OCI-LY7 (cell line): ENCODE measurements around the gene SLC38A4.

Source experiments
- CTCF ChIP-seq: fragments of 200-600 bp; sonication (generic); conservative IDR thresholded peaks from 2 replicates; pipeline ENCODE4 v1.5.1; 2014; ENCODE audit warnings: mild to moderate bottlenecking, antibody characterized with exemption, low read length, moderate library complexity, mixed read lengths
- EZH2phosphoT487 ChIP-seq: fragments of 200-600 bp; sonication (generic); IDR thresholded peaks from 2 replicates; pipeline ENCODE4 v1.6.1; 2018; ENCODE audit warnings: low read depth, borderline replicate concordance, mild to moderate bottlenecking, mixed run types, antibody characterized with exemption, low read length, moderate library complexity, mixed read lengths

- no peak for TF ChIP-seq CTCF
- TF ChIP-seq EZH2phosphoT487, result no peak
Measured at GRCh38 chr12:46783871-46784270, 41.9 kb downstream of the SLC38A4 start.
